ENCODE results near the gene FTH1.
"Not testable (repeated sequence)": the region's sequence is repeated elsewhere in the genome, so short reads cannot be mapped to it uniquely, and the experiment has no call there.

The FTH1 gene

GRCh38 chr11:61963282-61964057 lies 4.0 kb downstream of the FTH1 start:
- DNase-seq (ENCODE audit: low read depth in 2 of 2) = no peak

- no peak for DNase-seq (ENCODE audit: low read depth in 2 of 2)
Measured at GRCh38 chr11:61963016-61963281, 4.5 kb downstream of the FTH1 start.

GRCh38 chr11:61962213-61963015 lies 5.0 kb downstream of the FTH1 start:
- DNase-seq (ENCODE audit: low read depth in 2 of 2) = no peak

GRCh38 chr11:61961570-61962212 lies 5.7 kb downstream of the FTH1 start:
- DNase-seq (ENCODE audit: low read depth in 2 of 2) = no peak

GRCh38 chr11:61960532-61960931 lies 6.9 kb downstream of the FTH1 start:
- DNase-seq (ENCODE audit: low read depth in 2 of 2) = no peak

GRCh38 chr11:61959678-61960077 lies 7.8 kb downstream of the FTH1 start:
- no peak for DNase-seq (ENCODE audit: low read depth in 2 of 2)

GRCh38 chr11:61959114-61959513 lies 8.3 kb downstream of the FTH1 start:
- DNase-seq (ENCODE audit: low read depth in 2 of 2) = no peak

- no peak for DNase-seq (ENCODE audit: low read depth in 2 of 2)
Measured at GRCh38 chr11:61958590-61958989, 8.8 kb downstream of the FTH1 start.

GRCh38 chr11:61957021-61957770 lies 10.2 kb downstream of the FTH1 start:
- DNase-seq (ENCODE audit: low read depth in 2 of 2) = no peak

- DNase-seq (ENCODE audit: low read depth in 2 of 2) = no peak
Measured at GRCh38 chr11:61956191-61957020, 11.0 kb downstream of the FTH1 start.

GRCh38 chr11:61955422-61956135 lies 11.9 kb downstream of the FTH1 start:
- DNase-seq (ENCODE audit: low read depth in 2 of 2) = no peak

- no peak for DNase-seq (ENCODE audit: low read depth in 2 of 2)
Measured at GRCh38 chr11:61954851-61955421, 12.5 kb downstream of the FTH1 start.

- DNase-seq (ENCODE audit: low read depth in 2 of 2) = no peak
Measured at GRCh38 chr11:61954106-61954850, 13.2 kb downstream of the FTH1 start.

GRCh38 chr11:61953632-61954031 lies 13.8 kb downstream of the FTH1 start:
- not testable (repeated sequence) for DNase-seq (ENCODE audit: low read depth in 2 of 2)

GRCh38 chr11:61952882-61953281 lies 14.6 kb downstream of the FTH1 start:
- DNase-seq (ENCODE audit: low read depth in 2 of 2) = no peak

- DNase-seq (ENCODE audit: low read depth in 2 of 2) = no peak
Measured at GRCh38 chr11:61951484-61952135, 15.8 kb downstream of the FTH1 start.

- DNase-seq (ENCODE audit: low read depth in 2 of 2) = no peak
Measured at GRCh38 chr11:61950035-61950547, 17.3 kb downstream of the FTH1 start, which contains the start of gene BEST1. BEST1 (plus strand) TSS chr11:61950351; CDS start chr11:61951807, 1,456 bp downstream.

- no peak for DNase-seq (ENCODE audit: low read depth in 2 of 2)
Measured at GRCh38 chr11:61949169-61950034, 18.0 kb downstream of the FTH1 start.

Data from stimulated activated CD8-positive, alpha-beta memory T cell treated with anti-CD3 and anti-CD28 coated beads, Interleukin-15, amount 100 ng/mL, for 48 hours (primary cell).